K562 (cell line): ENCODE results near the gene PRDM12. TPM values are rescaled to one million over a fixed set of nuclear protein-coding genes. Genes with fewer than 3 reads are reported as not detected.

Source experiments
- HSF4 ChIP-seq: fragments of 250-450 bp; sonication (Bioruptor Pico); IDR thresholded peaks from 2 replicates; pipeline ENCODE4 v2.1.2; 2022; ENCODE audit warnings: mild to moderate bottlenecking, moderate library complexity, borderline replicate concordance
- LEF1 ChIP-seq: fragments of 450-650 bp; IDR thresholded peaks from 2 replicates; pipeline ENCODE4 v1.6.1; 2016; ENCODE audit warnings: mild to moderate bottlenecking
- NUFIP1 ChIP-seq: fragments of 450-650 bp; IDR thresholded peaks from 2 replicates; pipeline ENCODE4 v1.6.1; 2018; ENCODE audit not compliant: partially characterized antibody
- SMAD2 ChIP-seq: fragments of 150-350 bp; IDR thresholded peaks from 2 replicates; pipeline ENCODE4 v1.6.1; 2014; ENCODE audit warnings: low read depth, mild to moderate bottlenecking, low read length
- TBL1XR1 ChIP-seq, 2 experiments: IDR thresholded peaks; 2 replicates each; pipeline ENCODE4 v1.6.1; 2012; ENCODE audit warnings: improper control_type of control experiment in 2 of 2, low read length in 2 of 2, mild to moderate bottlenecking in 1 of 2
- ZC3H4 ChIP-seq: sonication (generic); formaldehyde crosslinking; IDR thresholded peaks from 2 replicates; pipeline ENCODE4 v1.9.0; 2021; ENCODE audit warnings: missing genetic modification reagents, borderline replicate concordance
- ZC3H8 ChIP-seq: fragments of 450-650 bp; IDR thresholded peaks from 2 replicates; pipeline ENCODE4 v1.6.1; 2017
- ZNF134 ChIP-seq: fragments of 250-450 bp; sonication (Bioruptor Pico); conservative IDR thresholded peaks from 2 replicates; pipeline ENCODE4 v1.4.0; 2020
- ZNF609 ChIP-seq: sonication (generic); formaldehyde crosslinking; IDR thresholded peaks from 2 replicates; pipeline ENCODE4 v1.8.1; 2023; ENCODE audit warnings: missing genetic modification reagents, mild to moderate bottlenecking, borderline replicate concordance
- ZNF655 ChIP-seq: fragments of 250-450 bp; sonication (Bioruptor Pico); IDR thresholded peaks from 2 replicates; pipeline ENCODE4 v1.5.0; 2021
- ZNF740 ChIP-seq, 3 experiments: fragments of 200-800 bp in 1 of 3; sonication (Bioruptor generic) in 1 of 3; sonication (generic) in 1 of 3; formaldehyde crosslinking in 1 of 3; IDR thresholded peaks; 2 replicates each; pipeline versions ENCODE4 v1.6.1 to v1.8.0; 2016 to 2022; ENCODE audit warnings: mild to moderate bottlenecking in 2 of 3, missing compliant biosample characterization in 2 of 3, missing genetic modification characterization in 2 of 3, missing genetic modification reagents in 1 of 3
- polyA plus RNA-seq, 8 experiments: library from polyadenylated mRNA; depleted of rRNA in 4 of 8; stranded (reverse) in 5 of 8; unstranded in 3 of 8; fragments of >200 nt; fragmentation: Nextera tagmentation in 2 of 8; fragmentation: Illumina TruSeq in 1 of 8; extraction: Ambion mirVana in 2 of 8; extraction: Trizol in 1 of 8; gene quantifications; 2 replicates each; pipeline versions ENCODE4 v1.2.1 to v1.2.3, GENCODE V29; 2011 to 2014; ENCODE audit warnings: inconsistent platforms in 1 of 8, missing spikeins in 1 of 8
- total RNA-seq, 7 experiments: library from RNA; depleted of rRNA in 6 of 7; stranded (reverse); fragments of >200 nt in 6 of 7; fragmentation: Illumina TruSeq in 2 of 7; extraction: Trizol in 2 of 7; gene quantifications; 2 replicates each; pipeline versions ENCODE4 v1.2.1 to v1.2.3, GENCODE V29; 2011 to 2021; ENCODE audit warnings: low replicate concordance in 1 of 7

PRDM12 gene
- total and polyA plus RNA-seq, 9 of the 15 experiments (the other 6 are each of a cell fraction or from before 2014, with no cell fraction given), result 0.04 to 0.22 (median 0.07) TPM; not detected in 3

- TF ChIP-seq ZNF609 (no peak), NUFIP1 (no peak), LEF1 (no peak), ZC3H8 (no peak), ZC3H4 (CRISPR knock-in tag) (no peak), TBL1XR1 (IDR thresholded peaks at IDR 0.05; ENCODE audit: low read length in 2 of 2) (no peak), SMAD2 (no peak), ZNF134 (CRISPR knock-in tag) (no peak), ZNF740 (CRISPR knock-in tag; IDR thresholded peaks at IDR 0.05) (no peak), ZNF740 (tag; IDR thresholded peaks at IDR 0.05) (no peak), HSF4 (CRISPR knock-in tag) (no peak), ZNF655 (no peak)
Measured at GRCh38 chr9:130681769-130682420, 17.5 kb downstream of the PRDM12 start (continued).
